Stimulated activated CD8-positive, alpha-beta memory T cell treated with anti-CD3 and anti-CD28 coated beads, Interleukin-4, amount 100 ng/mL, for 48 hours (primary cell): ENCODE results near the gene CMBL.
"Not testable (repeated sequence)": the region's sequence is repeated elsewhere in the genome, so short reads cannot be mapped to it uniquely, and the experiment has no call there.

Experiments
- DNase-seq: peaks from one replicate; pipeline ENCODE4 v3.0.0-alpha.2; 2020

The CMBL gene

GRCh38 chr5:10333154-10334006, 25.7 kb upstream of the CMBL start:
- peak; percentile 37 for DNase-seq

DNA sequence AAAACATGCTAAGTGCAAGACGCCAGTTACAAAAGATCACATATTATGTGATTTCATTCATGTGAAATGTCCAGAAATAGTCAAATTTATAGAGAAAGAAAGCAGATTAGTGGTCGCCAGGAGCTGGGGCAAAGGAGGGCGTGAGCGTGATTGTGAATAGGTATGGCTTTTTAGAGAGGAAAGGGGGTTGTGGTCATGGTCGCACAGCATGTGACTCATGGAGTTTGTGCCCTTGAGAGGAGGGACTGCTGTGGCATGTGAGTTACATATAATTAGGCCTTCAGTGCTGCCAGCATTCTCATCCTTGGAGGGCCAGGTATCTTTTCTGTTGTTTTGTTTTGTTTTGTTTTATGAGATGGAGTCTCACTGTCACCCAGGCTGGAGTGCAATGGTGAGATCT, 24.6 kb upstream of the CMBL start:
- DNase-seq: peak; percentile 23

DNA sequence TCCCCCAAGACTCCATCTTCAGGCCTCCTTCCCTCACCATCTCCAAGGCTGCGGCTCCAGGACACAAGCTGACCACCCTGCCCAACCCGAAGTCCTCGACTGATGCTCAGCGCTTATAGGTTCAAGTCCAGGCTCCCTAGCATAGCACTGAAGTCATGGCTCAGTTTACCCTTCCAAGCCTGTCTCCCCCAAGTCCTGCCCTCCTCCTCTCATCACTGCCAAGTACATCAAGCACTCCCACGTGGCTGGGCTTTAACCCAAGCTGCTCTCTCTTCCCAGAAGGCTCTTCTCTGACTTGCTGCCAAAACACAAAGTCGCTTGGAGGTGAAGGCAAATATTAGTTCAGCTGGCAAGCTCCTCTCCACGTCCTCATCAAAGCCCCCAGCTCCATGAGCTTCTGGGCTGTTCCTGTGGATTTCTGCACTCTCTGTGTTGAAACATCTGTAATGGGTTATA, 23.7 kb upstream of the CMBL start:
- DNase-seq: peak; percentile 12

GRCh38 chr5:10330511-10331230, 23.0 kb upstream of the CMBL start:
- DNase-seq: peak; percentile 13

DNA sequence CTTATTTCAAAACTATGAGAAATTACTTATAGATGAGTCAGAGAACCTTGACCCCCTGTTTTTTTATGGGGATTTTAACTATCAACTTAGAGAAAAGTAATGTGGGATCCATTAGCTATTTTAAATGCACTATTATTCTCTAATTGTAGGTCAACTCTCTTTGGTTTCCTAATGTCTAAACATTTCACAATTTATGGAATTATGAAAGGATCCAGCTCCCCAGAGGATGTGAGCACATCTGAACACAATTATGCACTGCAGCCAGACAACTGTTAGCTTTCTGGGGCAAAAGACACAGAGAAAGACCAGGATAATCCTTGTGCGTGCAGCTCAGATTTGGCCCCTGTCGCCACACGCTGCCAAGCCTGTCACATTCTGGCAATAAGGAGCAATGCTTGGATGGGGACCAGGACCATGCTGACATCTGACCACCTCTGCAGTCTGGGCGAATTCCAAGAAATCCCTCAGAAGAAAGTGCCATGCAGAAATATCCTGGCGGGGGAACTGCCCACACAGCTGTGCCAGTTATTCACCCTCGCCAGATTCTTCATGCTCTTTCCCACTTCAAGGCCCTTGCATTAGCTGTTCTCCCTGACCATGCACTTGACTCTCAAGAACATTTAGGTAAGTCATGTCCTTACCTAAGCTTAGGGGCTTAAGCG, 22.2 kb upstream of the CMBL start:
- peak; percentile 2 for DNase-seq

GRCh38 chr5:10329446-10329819, 21.7 kb upstream of the CMBL start:
- no peak for DNase-seq

- DNase-seq: peak; percentile 3
Observed at GRCh38 chr5:10328323-10328722, 20.6 kb upstream of the CMBL start.

GRCh38 chr5:10324518-10325370, 17.0 kb upstream of the CMBL start:
- DNase-seq: no peak

GRCh38 chr5:10323588-10324488, 16.1 kb upstream of the CMBL start:
- DNase-seq: no peak

GRCh38 chr5:10321882-10322281, 14.2 kb upstream of the CMBL start:
- no peak for DNase-seq

DNA sequence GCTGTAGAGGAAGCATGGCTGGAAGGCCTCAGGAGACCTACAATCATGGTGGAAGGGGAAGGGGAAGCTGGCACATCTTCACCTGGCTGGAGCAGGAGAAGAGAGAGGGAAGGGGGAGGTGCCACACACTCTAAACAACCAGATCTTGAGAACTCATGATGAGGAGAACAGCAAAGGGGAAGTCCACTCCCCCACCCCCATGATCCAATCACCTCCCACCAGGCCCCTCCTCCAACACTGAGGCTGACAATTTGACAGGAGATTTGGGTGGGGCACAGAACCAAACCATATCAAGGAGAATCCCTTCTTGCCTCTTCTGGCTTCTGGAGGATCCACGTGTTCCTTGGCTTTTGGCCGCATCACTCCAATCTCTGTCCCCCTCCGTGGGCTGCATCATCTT, 13.1 kb upstream of the CMBL start:
- DNase-seq: no peak

DNA sequence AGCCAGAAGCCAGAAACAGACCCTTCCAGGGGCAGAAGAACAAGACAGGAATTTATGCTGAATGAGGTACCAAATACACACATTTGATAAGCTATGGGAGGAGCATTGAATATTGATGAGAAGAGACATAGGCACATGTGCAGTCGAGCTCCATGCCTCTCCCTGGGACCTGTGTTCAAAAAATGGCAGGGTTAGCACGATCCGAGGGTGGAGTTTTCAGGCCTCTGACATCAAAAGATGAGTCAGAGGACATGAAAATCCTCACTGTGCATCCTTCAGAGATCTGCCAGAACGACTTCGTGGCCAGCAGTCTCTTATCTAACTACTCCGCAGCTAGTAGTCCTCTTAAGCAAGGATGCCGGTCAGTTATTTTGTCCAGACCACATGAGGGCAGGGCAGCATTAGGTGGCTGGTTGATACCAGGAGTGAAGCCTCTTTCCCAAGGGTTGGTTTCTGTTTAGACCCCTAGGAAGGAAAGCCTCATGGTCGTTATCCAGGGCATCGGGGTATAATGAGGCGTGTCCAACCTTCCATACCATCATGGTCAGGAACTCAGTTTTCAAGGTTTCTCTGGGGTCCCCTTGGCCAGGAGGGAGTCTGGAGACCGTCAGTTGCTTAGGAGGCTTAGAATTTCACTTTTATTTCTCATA, 11.6 kb upstream of the CMBL start:
- no peak for DNase-seq

- DNase-seq: no peak
Observed at GRCh38 chr5:10317825-10318682, 10.4 kb upstream of the CMBL start.

GRCh38 chr5:10315824-10316509, 8.3 kb upstream of the CMBL start:
- no peak for DNase-seq

GRCh38 chr5:10315201-10315600, 7.5 kb upstream of the CMBL start:
- DNase-seq: no peak

DNA sequence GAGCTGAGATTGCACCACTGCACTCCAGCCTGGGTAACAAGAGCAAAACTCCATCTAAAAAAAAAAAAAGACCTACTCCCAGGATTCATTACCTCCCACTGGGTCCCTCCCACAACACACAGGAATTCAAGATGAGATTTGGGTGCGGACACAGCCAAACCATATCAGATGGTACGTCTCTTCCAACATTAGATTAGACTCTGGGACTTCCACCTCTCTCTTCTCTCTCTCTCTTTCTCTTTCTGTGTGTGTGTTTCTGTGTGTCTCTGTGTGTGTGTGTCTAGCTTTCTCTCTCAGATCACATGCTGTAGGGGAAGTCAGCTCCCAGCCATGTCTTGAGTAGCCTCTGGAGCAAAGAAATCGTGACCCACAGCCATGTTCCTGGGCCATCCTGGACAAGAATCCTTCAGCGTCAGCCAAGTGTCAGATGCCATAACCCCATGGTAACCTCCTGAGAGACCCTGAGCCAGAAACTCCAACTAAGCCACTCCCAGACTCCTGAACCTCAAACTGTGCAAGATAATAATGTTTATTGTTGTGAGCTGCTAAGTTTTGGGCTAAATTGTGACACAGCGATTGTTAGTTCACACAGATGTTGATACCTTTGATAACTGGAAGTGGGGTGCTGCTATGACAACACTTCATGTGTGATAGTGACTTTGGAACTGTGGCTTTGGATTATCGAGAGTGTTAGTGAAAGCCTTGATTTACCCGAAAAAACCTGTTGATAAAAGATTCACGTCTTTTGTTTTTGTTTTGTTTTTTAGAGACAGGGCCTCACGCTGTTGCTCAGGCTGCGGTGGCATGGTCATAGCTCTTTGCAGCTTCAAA, 4.1 kb upstream of the CMBL start:
- no peak for DNase-seq

DNA sequence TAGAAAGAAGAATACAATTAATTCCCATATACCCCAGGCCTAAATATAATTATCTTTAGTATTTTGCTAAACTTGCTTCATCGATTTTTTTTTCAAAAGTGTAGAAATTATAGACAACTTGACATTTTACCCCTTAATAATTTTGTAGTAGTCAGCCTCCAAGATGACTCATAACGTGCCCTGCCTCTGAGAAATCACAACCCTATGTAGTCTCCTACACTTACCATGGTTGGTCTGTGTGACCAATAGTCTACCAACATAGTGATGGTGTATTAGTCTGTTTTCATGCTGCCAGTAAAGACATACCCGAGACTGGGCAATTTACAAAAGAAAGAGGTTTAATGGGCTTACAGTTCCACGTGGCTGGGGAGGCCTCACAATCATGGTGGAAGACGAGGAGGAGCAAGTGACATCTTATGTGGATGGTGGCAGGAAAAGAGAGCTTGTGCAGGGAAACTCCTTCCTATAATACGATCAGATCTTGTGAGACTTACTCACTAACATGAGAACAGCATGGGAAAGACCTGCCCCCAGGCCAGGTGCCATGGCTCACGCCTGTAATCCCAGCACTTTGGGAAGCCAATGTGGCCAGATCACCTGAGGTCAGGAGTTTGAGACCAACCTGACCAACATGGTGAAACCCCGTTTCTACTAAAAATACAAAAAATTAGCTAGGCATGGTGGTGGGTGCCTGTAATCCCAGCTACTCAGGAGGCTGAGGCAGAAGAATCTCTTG, 3.3 kb upstream of the CMBL start:
- not testable (repeated sequence) for DNase-seq
